Sigmoid colon (tissue), 4 donors: ENCODE data around the gene LHFPL5.

Experiments
- CTCF ChIP-seq, 4 experiments: fragments of 450-650 bp in 3 of 4; fragments of 200-600 bp in 1 of 4; IDR thresholded peaks; one replicate each; pipeline ENCODE4 v1.5.1; 2016 to 2019; ENCODE audit warnings: antibody characterized with exemption in 4 of 4, mild to moderate bottlenecking in 3 of 4, moderate library complexity in 2 of 4
- POLR2AphosphoS5 ChIP-seq, 4 donors: sonication (generic); formaldehyde crosslinking; IDR thresholded peaks; one replicate each; pipeline ENCODE4 v1.6.1; 2017; ENCODE audit warnings: antibody characterized with exemption in 4 of 4

GRCh38 chr6:35777356-35778102 lies 27.6 kb upstream of the LHFPL5 start:
- no peak for TF ChIP-seq POLR2AphosphoS5 (IDR thresholded peaks at IDR 0.05)
- TF ChIP-seq CTCF (IDR thresholded peaks at IDR 0.05): no peak
